Left hindlimb (tissue), 1 donor: ENCODE measurements around the gene ZEB2.

Experiments used
- DNase-seq: peaks from one replicate; pipeline ENCODE4 v3.0.0-alpha.2; 2018

The ZEB2 gene

GRCh38 chr2:144519934-144520731 is at the start of gene ZEB2:
Gene ZEB2 (minus strand): TSS chr2:144520119. CDS start chr2:144517350, 2,769 bp downstream.
- peak; percentile 88 for DNase-seq

GRCh38 chr2:144567745-144568144 is 47.8 kb upstream of the ZEB2 start:
- DNase-seq = no peak

GRCh38 chr2:144566448-144566847 is 46.5 kb upstream of the ZEB2 start:
- no peak for DNase-seq

- no peak for DNase-seq
These were observed 40.3 kb upstream of the ZEB2 start for GRCh38 chr2:144560251-144560650.

GRCh38 chr2:144559681-144560080 is 39.8 kb upstream of the ZEB2 start:
- no peak for DNase-seq

- no peak for DNase-seq
These were observed 39.3 kb upstream of the ZEB2 start for GRCh38 chr2:144559242-144559641.

GRCh38 chr2:144554492-144555210 is 34.7 kb upstream of the ZEB2 start:
- DNase-seq = no peak

- no peak for DNase-seq
These were observed 33.5 kb upstream of the ZEB2 start for GRCh38 chr2:144553379-144553778.

- no peak for DNase-seq
These were observed 32.9 kb upstream of the ZEB2 start for GRCh38 chr2:144552821-144553220.

- DNase-seq = no peak
These were observed 31.0 kb upstream of the ZEB2 start for GRCh38 chr2:144550911-144551310.

- DNase-seq = no peak
These were observed 30.2 kb upstream of the ZEB2 start for GRCh38 chr2:144550084-144550483.

GRCh38 chr2:144548532-144549191 is 28.7 kb upstream of the ZEB2 start:
- no peak for DNase-seq

- DNase-seq = no peak
These were observed 28.2 kb upstream of the ZEB2 start for GRCh38 chr2:144548088-144548487.

GRCh38 chr2:144547494-144547893 is 27.6 kb upstream of the ZEB2 start:
- no peak for DNase-seq

GRCh38 chr2:144546933-144547332 is 27.0 kb upstream of the ZEB2 start:
- peak; percentile 45 for DNase-seq

GRCh38 chr2:144545787-144546186 is 25.9 kb upstream of the ZEB2 start:
- no peak for DNase-seq

GRCh38 chr2:144544053-144544452 is 24.1 kb upstream of the ZEB2 start:
- DNase-seq = no peak

- DNase-seq = no peak
These were observed 21.5 kb upstream of the ZEB2 start for GRCh38 chr2:144541396-144541795.

GRCh38 chr2:144539289-144539782 is 19.4 kb upstream of the ZEB2 start:
- no peak for DNase-seq

- no peak for DNase-seq
These were observed 15.4 kb upstream of the ZEB2 start for GRCh38 chr2:144535300-144535699.

- DNase-seq = no peak
These were observed 13.3 kb upstream of the ZEB2 start for GRCh38 chr2:144533221-144533620.

- no peak for DNase-seq
These were observed 10.7 kb upstream of the ZEB2 start for GRCh38 chr2:144530596-144530995.

GRCh38 chr2:144529841-144530240 is 9.9 kb upstream of the ZEB2 start:
- DNase-seq = no peak

- no peak for DNase-seq
These were observed 8.2 kb upstream of the ZEB2 start for GRCh38 chr2:144528108-144528507.
